Lower leg skin (tissue), 3 donors: ENCODE measurements around the gene AQP12A.

Source experiments
- POLR2A ChIP-seq, 2 donors: fragments of 450-650 bp; IDR thresholded peaks; one replicate each; pipeline ENCODE4 v1.6.1; 2016 to 2017; ENCODE audit warnings: antibody characterized with exemption in 2 of 2, mild to moderate bottlenecking in 1 of 2, moderate library complexity in 1 of 2
- TF ChIP-seq, protein P1 (sequence below), 3 donors: fragments of 450-650 bp; IDR thresholded peaks; one replicate each; pipeline ENCODE4 v1.5.1; 2016; ENCODE audit warnings: antibody characterized with exemption in 3 of 3, mild to moderate bottlenecking in 3 of 3, moderate library complexity in 2 of 3

DNA sequence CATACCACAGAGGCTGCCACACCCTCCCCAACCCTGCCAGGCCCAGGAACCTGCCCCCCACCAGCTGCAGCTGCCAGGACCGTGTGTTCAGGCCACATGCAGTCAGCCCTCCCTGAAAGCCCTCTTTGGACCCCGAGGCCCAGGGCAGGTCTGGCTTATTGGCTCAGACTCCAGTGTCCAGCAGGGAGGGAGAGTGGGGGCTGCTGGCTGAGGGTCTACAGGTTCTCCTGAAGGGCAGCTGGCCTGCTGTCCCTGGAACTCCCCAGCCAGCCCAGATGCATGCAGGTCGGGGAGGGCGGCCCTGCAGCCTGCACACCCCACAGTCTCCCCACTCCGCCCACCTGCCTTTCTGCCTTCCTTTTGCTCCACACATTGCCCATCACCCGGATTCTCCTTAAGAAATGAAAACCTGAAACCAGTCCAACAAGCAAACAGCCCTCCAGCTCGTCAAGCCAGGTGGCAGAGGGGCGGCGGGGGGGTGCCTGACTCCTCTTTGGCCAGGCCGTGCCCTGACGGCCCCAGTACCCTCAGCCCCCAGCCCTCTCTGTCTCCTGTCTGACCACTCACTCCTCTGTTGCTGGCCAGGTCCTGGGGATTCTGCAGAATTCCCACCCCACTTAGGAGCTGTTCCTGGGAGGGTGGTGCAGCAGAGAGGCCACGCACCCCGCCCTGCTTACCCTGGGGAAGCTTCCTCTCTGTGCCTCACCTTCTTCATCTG, 48.4 kb upstream of the AQP12A start:
- TF ChIP-seq, protein P1, sequence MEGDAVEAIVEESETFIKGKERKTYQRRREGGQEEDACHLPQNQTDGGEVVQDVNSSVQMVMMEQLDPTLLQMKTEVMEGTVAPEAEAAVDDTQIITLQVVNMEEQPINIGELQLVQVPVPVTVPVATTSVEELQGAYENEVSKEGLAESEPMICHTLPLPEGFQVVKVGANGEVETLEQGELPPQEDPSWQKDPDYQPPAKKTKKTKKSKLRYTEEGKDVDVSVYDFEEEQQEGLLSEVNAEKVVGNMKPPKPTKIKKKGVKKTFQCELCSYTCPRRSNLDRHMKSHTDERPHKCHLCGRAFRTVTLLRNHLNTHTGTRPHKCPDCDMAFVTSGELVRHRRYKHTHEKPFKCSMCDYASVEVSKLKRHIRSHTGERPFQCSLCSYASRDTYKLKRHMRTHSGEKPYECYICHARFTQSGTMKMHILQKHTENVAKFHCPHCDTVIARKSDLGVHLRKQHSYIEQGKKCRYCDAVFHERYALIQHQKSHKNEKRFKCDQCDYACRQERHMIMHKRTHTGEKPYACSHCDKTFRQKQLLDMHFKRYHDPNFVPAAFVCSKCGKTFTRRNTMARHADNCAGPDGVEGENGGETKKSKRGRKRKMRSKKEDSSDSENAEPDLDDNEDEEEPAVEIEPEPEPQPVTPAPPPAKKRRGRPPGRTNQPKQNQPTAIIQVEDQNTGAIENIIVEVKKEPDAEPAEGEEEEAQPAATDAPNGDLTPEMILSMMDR (IDR thresholded peaks at IDR 0.05) = no peak
- no peak for TF ChIP-seq POLR2A (IDR thresholded peaks at IDR 0.05)
